Astrocyte of the spinal cord (primary cell): Measurements from ENCODE around the gene BAIAP2.

Source experiments
- DNase-seq: peaks from one replicate; pipeline ENCODE4 v3.0.0; 2011; ENCODE audit warnings: low read depth, low spot score
- H3K4me3 ChIP-seq: 2 replicates; pipeline ENCODE4 v1.5.1; 2011; ENCODE audit warnings: low read depth, mild to moderate bottlenecking, low read length, moderate library complexity
- CTCF ChIP-seq: IDR thresholded peaks from 2 replicates; pipeline ENCODE4 v1.5.1; 2012; ENCODE audit warnings: low read depth, mild to moderate bottlenecking, low read length, inconsistent platforms
- in situ Hi-C: cut with HindIII; loops from 2 replicates; pipeline ENCODE4 v1.10.0; 2017; ENCODE audit warnings: low sequenced_read_pairs

The BAIAP2 gene

DNA sequence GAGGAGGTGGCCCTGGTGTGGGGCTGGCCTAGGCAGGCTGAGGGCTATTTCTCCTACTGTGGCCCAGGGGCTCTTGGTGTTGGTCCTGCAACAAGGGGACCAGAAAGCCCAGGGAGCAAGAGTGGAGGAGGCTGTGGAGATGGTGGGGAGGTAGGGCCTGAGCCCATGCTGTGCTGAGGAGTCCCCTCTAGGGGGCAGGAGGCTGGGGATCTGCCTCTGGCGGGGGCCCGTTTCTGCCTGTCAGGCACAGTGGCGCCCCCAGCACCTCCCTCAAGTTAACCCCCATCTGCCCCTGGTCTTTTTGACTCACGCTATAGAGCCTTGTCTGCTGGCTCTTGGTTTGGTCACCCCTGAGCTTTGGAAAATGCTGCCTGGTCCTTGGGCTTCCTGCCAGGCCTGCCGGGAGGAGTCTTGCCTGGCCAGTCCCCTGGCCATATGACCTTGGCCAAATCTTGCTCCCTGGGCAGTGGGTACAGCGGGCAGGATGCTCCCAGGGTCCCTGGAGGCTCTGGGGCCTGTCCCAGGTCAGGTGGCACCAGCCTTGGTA is 5.9 kb downstream of the BAIAP2 start:
- H3K4me3 ChIP-seq, result no peak overlapping the region
- peak; percentile 49 for TF ChIP-seq CTCF
- no peak for DNase-seq
- in situ Hi-C loops, result no loop called here

- no peak for TF ChIP-seq CTCF
Observed at GRCh38 chr17:81042606-81043005, 7.7 kb downstream of the BAIAP2 start.

DNA sequence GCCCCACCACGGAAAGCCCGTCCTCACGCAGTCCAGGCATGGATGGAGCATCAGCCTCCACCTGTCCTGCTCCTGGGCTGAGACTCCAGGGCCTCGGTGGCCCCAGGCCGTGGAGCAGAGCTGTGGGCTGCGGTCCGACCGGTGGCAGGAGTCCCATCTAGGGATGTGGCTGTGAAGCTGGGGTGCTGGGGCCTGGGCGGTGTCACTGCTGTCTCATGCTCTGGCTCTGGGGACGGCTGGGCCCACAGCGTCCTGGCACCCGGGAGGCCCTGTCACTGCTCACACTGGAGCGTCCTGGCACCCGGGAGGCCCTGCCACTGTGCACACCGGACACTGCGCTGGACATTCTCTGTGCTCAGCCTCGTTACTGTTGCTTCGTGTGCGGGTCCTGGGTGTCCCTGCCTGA is 8.4 kb downstream of the BAIAP2 start:
- no peak for TF ChIP-seq CTCF
- H3K4me3 ChIP-seq, result no peak overlapping the region
- no peak for DNase-seq
- in situ Hi-C loops, result no loop called here

More at GRCh38 chr17:81042606-81043005, 7.7 kb downstream of the BAIAP2 start:
- DNase-seq, result no peak
- no peak overlapping the region for H3K4me3 ChIP-seq
- in situ Hi-C loops, result no loop called here

DNA sequence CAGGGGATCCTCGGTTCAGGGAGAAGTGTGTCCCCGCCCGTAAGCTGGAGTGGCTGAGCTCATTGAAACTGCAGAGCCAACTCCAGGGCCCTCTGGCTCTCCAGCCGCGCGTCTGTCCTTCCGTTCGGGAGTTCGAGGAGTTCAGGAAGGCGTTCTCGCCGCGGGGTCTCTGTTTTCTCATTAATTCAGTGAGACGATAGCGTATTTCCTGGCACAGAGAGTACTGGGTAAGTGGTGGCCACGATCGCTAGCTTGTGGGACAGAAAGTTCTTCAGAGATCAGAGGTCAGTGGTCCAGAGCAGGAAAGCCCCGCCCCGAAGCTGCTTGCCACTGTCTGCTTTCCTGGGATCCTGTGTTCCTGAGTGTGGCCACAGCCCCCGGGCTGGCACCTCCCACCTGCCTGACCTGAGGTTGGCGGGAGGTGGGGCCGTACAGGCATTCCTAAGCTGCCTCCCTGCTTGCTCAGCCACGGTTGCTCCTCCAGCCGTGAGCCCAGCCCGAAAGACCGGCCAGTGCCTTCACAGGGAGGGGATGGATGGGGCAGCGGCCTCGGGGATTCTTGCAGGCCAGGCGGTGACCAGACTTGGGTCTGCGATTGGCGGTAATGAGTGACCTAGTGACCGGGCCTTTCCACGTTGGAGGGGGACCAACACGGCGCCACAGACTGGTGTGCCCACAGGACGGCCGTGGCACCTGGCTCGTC is 8.9 kb downstream of the BAIAP2 start:
- no peak overlapping the region for H3K4me3 ChIP-seq
- no peak for TF ChIP-seq CTCF
- in situ Hi-C loops, result no loop called here
- peak; percentile 77 for DNase-seq

DNA sequence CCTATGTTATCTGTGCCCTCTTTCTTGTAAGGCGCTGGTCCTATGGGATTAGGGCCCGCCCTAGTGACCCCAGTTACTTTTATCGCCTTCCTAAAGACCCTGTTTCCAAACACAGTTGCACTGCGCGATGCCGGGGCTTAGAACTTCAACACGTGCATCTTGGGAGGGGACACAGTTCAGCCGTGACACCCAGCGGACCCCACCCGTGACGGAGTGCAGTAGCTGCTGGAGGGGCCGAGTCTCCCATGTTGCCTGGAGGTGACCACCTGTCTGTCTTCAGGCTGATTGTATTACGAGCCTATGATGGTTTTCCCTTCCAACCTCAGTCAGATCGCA is 9.4 kb downstream of the BAIAP2 start:
- H3K4me3 ChIP-seq, result no peak overlapping the region
- in situ Hi-C loops, result no loop called here
- no peak for DNase-seq
- no peak for TF ChIP-seq CTCF

GRCh38 chr17:81044764-81045589 is 10.0 kb downstream of the BAIAP2 start:
- TF ChIP-seq CTCF, result no peak
- in situ Hi-C loops, result no loop called here
- peak; percentile 86 for DNase-seq
- no peak overlapping the region for H3K4me3 ChIP-seq
